Ecto neural progenitor cell (in vitro differentiated cells): ENCODE data around the gene ASTN2.
A peak's percentile ranks its signal among the peaks of the same experiment; 100 is the strongest.
"Not testable (repeated sequence)": the region's sequence is repeated elsewhere in the genome, so short reads cannot be mapped to it uniquely, and the experiment has no call there.

Experiments used
- DNase-seq: peaks from one replicate; pipeline ENCODE4 v3.0.0-alpha.2; 2018; ENCODE audit warnings: low spot score

The ASTN2 gene

DNA sequence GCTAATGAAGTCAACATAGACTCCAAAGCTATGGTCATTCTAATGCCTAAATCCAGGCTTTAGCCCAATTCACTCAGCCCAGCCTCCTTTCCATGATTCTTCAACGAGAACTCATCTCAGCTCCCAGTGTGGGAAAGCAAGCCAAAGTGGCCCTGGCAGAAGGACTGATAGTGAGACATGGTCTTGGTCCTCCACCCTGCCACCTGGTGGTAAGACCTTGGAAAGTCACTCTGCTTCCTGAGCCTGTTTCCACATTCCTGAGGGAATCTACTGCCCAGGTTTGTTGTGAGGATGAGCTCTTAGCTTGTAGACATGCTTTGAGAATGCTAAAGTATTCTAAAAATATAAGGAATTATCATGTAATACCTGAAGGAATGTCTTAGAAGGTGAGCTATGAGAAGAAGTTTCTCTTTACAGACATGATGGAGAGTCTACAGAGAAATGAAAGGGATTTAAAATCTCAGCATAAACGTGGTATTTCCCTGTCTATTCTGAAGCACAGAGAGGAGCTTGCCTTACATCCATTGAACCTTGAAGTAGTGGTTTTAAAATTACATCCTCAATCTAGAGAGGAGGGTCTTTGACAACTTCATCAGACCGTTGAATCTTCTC lies 554.2 kb downstream of the ASTN2 start:
- peak; percentile 81 for DNase-seq

GRCh38 chr9:116859763-116860162 lies 555.1 kb downstream of the ASTN2 start:
- no peak for DNase-seq

DNA sequence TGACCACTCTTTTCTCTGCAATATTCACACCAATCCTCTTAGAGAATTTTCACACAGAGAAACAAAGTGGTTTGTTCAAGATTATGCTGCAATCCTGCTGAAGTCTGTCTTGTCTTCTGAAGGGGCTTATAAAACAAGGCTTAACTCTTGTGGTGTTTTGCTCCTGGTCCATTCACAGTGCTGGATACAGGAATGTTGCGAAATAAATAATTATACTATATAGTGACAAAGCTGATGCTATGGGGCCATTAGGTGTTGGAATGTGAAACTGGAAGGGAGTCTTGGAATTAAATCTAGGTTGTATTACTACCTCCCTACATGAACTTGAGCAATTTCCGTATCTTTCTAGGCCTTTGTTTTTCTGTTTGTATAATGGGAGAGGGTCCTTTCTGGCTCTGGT lies 557.5 kb downstream of the ASTN2 start:
- DNase-seq, result no peak

- no peak for DNase-seq
Observed at GRCh38 chr9:116855881-116856662, 558.8 kb downstream of the ASTN2 start.

GRCh38 chr9:116849721-116850120 lies 565.1 kb downstream of the ASTN2 start:
- no peak for DNase-seq

DNA sequence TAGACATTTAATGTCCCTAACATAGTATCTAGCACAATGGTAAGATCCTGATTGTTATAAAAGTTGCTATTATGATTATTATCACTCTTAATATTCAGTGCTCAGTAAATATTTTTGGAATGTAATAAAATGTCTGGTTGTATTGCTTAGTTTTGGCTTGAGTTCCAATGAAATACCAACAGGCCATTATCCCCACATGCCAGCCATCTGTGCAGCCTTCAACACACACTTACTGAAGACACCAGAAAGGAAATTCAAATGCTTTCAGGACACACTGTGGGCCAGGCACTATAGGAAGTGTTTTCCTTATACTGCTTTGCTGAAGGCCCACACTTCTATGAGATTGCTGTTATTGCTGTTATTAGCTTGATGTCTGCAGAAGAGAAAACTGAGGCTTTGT lies 570.2 kb downstream of the ASTN2 start:
- DNase-seq, result no peak

GRCh38 chr9:116843863-116844620 lies 570.8 kb downstream of the ASTN2 start:
- DNase-seq, result no peak

GRCh38 chr9:116842658-116843057 lies 572.2 kb downstream of the ASTN2 start:
- no peak for DNase-seq

DNA sequence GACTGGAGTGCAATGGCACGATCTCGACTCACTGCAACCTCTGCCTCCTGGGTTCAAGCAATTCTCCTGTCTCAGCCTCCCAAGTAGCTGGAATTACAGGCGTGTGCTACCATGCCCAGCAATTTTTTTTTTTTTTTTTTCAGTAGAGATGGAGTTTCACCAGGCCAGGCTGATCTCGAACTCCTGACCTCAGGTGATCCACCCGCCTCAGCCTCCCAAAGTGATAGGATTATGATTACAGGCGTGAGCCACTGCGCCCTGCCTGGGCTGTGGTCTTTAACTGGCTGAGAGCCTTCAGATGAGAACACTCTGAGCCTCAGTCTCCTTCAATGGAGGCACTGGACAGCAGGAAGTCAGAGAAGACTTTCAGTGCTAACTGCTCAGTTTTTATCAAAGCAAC lies 576.4 kb downstream of the ASTN2 start:
- DNase-seq, result not testable (repeated sequence)

DNA sequence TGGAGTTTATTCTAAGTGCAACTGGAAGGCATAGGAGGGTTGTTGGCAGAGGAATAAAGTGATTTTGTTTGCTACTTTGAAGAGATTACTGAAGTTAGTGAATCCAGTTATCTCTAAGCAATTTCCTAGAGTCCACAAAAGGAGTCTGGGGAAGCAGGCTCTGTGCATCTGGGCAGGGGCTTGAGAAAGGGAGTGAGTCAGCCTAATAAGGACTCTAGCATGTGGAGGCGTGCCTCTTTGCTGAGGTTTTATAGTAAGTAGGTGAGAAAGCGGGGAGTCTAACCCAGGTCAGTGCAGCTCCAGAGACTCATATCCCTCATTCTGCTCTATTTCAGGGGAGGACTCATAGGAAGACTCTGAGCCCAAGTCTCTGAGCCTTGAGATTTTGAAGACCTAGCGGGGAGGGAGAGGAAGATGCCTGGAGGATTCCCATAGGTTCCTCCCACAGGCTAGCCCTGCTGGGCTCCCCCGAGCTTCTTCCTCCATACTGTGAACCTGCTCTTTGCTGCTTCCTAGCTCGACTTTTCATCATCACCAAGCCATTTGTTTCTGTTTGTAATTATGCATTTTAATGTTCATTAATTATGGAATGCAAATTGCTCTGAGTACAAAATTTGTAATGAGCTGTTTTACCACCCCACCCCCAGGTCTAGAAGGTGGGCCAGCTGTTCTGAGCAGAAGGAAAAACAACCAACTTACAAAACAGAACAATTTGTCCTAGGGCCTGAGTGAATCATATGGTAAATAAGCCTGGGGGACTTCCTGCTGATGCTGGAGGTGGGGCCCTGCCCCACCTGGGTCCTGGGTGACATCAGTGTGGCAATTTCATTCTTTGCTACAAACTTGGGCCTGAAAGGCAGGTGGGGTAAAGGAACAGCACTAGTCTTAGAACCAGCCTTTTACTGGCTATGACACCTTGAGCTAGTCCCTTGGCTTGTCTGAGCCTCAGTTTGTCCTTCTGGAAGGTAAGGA lies 577.6 kb downstream of the ASTN2 start:
- DNase-seq, result no peak

GRCh38 chr9:116830321-116830720 lies 584.5 kb downstream of the ASTN2 start:
- not testable (repeated sequence) for DNase-seq

- DNase-seq, result no peak
Observed at GRCh38 chr9:116821633-116822229, 593.1 kb downstream of the ASTN2 start.

DNA sequence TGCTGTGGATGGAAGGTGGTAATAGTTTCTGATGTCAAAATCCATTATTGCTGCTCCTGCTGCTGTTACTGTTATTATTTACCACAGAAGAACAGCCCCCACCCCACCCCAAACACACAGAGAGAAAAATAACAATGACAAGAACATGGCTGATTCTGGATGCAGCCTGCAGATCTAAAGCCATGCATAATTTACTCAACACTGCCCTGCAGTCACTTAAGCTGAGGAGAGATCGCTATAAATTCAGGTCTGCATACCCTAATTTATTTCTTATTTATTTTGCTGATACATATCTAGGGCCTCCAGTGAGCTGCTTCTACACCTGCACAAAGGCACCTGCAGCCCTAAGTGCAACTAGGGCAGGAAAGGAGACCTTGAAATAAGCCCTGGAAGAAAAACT lies 595.7 kb downstream of the ASTN2 start:
- no peak for DNase-seq

DNA sequence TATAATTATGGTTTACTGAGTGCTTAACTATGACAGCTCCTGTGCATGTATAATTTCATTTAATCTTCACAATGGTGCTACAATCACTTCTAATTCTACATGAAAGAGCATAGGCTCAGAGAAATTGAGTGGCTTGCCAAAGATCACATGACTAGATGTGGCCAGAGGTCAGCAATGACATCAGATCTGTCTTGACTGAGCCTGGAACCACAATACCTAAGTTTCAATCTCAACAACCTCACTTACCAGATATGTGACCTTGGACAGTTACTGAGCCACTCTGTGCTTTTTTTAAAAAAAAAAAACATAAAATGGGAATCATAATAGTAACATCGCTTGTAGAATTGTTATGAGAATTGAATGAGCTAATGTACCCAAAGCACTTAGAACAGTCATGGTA lies 597.1 kb downstream of the ASTN2 start:
- DNase-seq, result no peak

GRCh38 chr9:116816484-116816883 lies 598.4 kb downstream of the ASTN2 start:
- no peak for DNase-seq

DNA sequence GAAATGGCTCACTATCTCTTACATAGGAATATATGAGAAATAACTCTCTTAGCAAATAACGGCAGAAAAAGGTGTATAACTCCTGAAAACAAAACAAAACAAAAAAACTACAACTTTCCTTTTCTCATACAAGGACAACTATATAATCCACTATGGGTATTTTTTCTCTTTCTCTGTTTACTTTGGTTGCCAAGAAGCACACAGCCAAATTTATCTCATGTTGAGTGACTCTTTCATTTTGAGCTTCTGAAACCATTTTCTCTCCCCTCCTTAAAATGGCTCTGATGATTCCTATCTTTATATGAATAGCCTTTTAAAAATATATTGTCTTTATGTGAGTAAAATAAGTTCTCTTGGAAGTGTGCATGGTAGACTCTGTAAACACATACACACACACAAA lies 599.0 kb downstream of the ASTN2 start:
- no peak for DNase-seq

DNA sequence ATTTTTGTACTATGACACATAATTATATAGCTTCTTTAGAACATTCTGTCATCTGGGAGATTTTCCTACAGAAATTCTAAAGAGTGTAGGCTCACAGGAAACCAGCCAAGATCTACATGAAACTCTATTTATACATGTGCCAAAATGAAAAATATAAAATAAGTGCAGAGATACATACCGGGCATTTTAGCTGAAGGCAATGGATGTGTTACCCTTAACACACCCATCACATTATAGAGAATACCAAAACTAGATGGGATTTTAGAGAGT lies 601.9 kb downstream of the ASTN2 start:
- no peak for DNase-seq

DNA sequence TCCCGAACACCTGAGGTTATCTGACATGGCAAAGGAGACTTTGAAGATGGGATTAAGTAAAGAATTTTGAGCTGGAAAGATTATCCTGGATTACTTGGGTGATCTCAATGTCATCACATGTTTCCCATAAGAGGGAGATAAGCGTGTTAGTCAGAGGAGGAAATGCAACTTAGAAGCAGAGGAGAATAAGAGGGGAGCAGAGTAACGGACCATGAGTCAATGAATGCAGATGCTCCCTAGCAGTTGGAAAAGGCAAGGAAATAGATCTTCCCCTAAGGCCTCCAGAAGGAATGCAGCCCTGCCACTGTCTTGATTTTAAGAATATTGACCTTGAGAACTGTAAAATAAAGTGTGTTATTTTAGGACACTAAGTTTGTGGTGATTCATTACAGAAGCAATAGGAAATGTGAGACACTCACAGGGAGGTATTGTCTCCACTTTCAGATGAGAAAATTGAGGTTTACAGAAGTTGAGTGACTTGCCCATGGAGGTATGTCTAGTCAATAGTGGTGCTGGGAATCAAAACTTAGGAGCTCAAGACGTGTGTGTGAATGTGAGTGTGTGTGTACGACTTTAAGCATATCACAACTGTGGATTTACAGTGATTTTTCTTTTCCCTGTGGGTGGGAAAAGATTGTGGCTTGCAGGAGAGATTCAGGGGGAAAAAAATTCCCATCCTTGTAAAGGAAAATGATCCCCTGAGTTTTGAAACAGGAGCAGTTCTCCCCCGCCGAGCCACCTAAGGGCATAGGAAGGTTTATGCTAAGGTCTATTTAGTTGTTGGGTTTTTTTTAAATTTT lies 602.4 kb downstream of the ASTN2 start:
- DNase-seq, result no peak

- no peak for DNase-seq
Observed at GRCh38 chr9:116809656-116810055, 605.2 kb downstream of the ASTN2 start.

DNA sequence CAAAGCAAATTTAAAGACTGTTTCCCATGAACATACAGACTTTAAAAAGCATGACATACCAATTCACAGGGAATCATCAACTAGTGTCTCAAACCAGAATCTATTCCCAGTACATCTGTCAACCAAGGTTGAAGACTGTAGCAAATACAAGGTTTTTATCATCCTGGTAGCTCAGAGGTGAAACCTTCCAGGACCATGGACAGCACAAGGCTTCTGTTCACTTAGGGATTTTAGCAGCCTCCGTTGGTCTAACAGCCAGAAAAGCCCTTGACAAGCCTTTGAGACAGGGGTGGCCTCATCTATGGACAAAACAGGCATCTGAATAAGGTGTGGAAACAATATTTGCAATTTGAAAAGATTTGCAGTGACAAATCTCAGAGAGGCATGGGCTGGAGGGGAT lies 608.8 kb downstream of the ASTN2 start:
- no peak for DNase-seq

DNA sequence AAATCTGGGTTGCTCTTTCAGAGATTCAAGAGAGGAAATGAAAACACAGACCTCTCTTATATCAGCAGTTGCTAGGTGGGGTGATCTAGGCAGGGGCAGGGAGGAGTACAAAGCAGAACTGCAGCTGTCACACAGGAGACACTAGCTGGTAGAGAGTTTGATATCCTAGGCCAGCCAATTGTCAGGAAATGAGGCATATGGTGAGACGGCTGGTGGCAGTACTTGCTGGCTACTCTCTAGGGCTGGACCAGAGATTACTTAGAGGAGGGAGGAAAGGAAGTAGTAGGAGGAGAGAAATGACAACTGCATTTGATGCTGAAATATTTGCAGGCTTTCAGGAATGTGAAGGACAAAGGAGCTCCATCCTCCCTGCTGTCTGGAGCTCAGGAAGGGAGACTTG lies 614.0 kb downstream of the ASTN2 start:
- DNase-seq, result no peak
